Gastrocnemius medialis (tissue), 4 donors: ENCODE results near the gene AMOT.

Experiments
- POLR2A ChIP-seq, 2 donors: fragments of 450-650 bp; IDR thresholded peaks; one replicate each; pipeline ENCODE4 v1.6.1; 2017; ENCODE audit warnings: antibody characterized with exemption in 2 of 2, mild to moderate bottlenecking in 2 of 2, moderate library complexity in 2 of 2
- TF ChIP-seq, protein P1 (sequence below), 5 experiments: fragments of 450-650 bp in 3 of 5; fragments of 200-600 bp in 2 of 5; sonication (generic) in 2 of 5; IDR thresholded peaks in 4 of 5; conservative IDR thresholded peaks in 1 of 5; 1 replicate in 4 of 5; 2 replicates in 1 of 5; pipeline ENCODE4 v1.5.1; 2016 to 2019; ENCODE audit warnings: antibody characterized with exemption in 5 of 5, mild to moderate bottlenecking in 3 of 5, moderate library complexity in 3 of 5

DNA sequence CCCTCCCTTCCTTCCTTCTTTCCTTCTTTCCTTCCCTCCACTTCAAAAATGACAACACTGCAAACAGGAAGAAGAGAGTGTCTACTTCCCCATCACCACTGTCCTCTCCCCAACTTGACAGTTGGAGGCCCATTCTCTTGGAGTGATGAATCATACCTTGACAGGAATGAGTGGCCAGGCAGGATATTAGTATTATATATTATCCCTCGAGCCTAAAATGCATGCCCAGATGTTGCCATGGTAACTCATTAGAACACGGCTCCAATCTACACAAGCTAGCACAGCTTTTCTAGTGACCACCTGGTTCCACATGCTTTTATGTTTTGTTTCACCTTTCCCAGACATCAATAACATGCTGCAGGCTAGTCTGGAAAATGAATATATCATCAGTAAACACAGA, 89.6 kb downstream of the AMOT start:
- TF ChIP-seq, protein P1, sequence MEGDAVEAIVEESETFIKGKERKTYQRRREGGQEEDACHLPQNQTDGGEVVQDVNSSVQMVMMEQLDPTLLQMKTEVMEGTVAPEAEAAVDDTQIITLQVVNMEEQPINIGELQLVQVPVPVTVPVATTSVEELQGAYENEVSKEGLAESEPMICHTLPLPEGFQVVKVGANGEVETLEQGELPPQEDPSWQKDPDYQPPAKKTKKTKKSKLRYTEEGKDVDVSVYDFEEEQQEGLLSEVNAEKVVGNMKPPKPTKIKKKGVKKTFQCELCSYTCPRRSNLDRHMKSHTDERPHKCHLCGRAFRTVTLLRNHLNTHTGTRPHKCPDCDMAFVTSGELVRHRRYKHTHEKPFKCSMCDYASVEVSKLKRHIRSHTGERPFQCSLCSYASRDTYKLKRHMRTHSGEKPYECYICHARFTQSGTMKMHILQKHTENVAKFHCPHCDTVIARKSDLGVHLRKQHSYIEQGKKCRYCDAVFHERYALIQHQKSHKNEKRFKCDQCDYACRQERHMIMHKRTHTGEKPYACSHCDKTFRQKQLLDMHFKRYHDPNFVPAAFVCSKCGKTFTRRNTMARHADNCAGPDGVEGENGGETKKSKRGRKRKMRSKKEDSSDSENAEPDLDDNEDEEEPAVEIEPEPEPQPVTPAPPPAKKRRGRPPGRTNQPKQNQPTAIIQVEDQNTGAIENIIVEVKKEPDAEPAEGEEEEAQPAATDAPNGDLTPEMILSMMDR (IDR thresholded peaks at IDR 0.05 in 4 of 5, conservative IDR thresholded peaks at IDR 0.05 in 1 of 5), result no peak
- no peak for TF ChIP-seq POLR2A (IDR thresholded peaks at IDR 0.05)
